Gastroesophageal sphincter (tissue), 3 donors: Measurements from ENCODE around the gene ARAP1.

Experiments used
- POLR2A ChIP-seq, 2 donors: fragments of 450-650 bp; IDR thresholded peaks; one replicate each; pipeline ENCODE4 v1.6.1; 2017; ENCODE audit warnings: antibody characterized with exemption in 2 of 2, mild to moderate bottlenecking in 2 of 2, moderate library complexity in 1 of 2
- TF ChIP-seq, protein P1 (sequence below), 4 experiments: fragments of 200-600 bp in 2 of 4; fragments of 450-650 bp in 2 of 4; sonication (generic) in 1 of 4; IDR thresholded peaks; one replicate each; pipeline ENCODE4 v1.5.1; 2017 to 2019; ENCODE audit warnings: antibody characterized with exemption in 4 of 4, mild to moderate bottlenecking in 2 of 4, moderate library complexity in 2 of 4

DNA sequence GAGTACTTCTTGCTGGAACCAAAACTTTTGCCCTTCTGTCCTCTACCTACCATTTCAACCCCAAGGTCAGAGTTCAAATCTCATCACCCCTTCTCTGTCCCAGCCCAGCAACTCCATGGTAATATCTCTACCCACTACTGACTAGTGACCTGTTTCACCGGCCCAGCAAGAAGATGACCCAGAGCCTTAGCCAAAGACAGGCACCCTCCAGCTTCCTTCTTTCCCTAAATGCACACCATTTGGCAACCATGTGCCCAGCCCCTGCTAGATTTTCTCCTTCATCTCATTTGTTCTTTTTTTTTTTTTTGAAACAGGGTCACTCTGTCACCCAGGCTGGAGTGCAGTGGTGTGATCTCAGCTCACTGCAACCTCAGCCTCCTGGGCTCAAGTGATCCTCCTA is 14.9 kb downstream of the ARAP1 start:
- TF ChIP-seq, protein P1, sequence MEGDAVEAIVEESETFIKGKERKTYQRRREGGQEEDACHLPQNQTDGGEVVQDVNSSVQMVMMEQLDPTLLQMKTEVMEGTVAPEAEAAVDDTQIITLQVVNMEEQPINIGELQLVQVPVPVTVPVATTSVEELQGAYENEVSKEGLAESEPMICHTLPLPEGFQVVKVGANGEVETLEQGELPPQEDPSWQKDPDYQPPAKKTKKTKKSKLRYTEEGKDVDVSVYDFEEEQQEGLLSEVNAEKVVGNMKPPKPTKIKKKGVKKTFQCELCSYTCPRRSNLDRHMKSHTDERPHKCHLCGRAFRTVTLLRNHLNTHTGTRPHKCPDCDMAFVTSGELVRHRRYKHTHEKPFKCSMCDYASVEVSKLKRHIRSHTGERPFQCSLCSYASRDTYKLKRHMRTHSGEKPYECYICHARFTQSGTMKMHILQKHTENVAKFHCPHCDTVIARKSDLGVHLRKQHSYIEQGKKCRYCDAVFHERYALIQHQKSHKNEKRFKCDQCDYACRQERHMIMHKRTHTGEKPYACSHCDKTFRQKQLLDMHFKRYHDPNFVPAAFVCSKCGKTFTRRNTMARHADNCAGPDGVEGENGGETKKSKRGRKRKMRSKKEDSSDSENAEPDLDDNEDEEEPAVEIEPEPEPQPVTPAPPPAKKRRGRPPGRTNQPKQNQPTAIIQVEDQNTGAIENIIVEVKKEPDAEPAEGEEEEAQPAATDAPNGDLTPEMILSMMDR (IDR thresholded peaks at IDR 0.05) = no peak
- TF ChIP-seq POLR2A (IDR thresholded peaks at IDR 0.05) = no peak
